COLO829 (cell line): ENCODE data around the gene CCM2.
A peak's percentile ranks its signal among the peaks of the same experiment; 100 is the strongest.

ENCODE experiments used
- DNase-seq: peaks from one replicate; pipeline ENCODE4 v3.0.0; 2012; ENCODE audit warnings: low spot score

The CCM2 gene

DNA sequence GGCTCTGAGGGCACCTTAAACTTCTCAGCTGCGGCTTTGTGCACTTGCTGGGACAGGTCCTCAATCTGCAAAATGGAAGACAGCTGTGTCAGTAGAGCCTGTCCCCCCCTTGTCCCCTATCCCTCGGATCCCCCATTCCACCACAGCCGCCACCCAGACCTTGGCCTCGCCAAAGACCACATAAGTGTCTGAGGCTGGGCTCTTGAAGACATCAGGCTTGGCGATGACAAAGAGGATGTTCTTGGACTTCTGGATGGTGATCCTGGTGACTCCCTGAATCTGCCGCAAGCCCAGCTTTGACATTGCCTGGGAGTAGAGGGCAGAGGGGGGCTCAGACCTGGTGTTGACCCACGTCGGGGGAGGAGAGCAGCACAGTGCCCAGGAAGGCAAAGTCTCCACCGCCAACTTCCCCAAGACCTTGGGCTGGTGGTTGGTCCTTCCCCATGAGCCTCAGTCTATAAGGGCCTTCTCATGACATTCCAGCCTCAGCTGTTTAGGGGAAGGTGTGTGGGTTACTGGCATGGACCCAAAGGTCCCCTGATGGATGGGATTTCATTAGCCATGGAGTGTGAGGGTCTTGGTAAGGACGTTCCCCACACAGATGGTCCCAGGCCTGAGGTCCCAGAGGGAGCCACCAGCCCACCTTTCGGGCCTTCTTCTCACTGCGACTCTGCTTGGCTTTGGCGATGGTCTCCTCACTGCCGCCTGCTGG lies 81.1 kb downstream of the CCM2 start:
- no peak for DNase-seq

DNA sequence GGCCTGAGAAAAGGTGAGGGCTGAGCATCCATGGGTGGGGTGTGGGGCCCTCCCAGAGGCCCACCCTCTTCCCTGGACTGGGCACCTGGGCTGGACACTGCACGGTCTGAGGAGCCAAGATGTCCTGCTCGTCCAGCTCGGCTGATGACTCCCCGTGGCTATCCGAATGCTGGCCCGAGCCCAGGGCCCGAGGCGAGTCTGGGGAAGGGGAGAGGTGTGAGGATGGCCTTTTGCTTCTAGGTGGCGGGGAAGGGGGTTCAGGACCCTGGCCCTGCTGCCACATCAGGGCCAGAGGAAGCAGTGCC lies 81.6 kb downstream of the CCM2 start:
- no peak for DNase-seq

DNA sequence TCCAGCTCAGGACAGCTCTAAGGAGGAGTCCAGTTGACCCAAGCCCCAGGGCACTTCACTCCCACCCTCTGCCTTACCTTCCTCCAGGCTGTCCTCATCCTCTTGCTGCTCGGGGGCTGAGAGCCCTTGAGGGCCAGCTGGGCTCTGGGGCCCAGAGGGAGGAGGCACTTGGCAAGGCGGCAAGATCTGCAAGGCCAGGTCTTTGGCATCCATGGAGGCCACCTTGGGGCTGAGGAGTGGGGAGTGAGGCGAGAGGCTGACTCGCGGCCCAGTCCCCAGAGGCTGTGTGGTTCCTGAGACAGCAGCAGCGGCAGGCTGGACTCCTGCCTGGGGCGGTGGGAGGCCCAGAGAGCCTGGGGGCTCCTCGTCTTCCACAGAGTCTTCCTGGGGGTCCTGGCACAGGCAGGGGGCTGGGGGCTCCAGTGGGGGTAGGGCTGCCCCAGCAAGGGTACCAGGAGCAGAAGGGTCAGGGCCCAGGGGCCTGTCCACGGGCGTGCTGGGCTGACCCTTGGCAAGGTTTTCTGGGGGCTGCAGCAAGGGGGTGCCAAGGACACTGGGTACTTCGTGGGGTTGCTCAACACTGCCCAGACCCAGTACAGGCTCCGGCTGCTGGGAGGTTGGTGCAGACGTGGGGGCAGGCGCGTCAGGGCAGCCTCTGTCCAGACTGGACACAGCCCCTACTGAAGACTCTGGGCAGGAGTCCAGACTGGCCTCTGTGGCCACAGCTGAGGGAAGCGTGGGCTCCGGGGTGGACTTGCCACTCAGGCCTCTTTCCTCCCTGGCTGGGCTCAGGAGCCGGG lies 82.2 kb downstream of the CCM2 start:
- no peak for DNase-seq

DNA sequence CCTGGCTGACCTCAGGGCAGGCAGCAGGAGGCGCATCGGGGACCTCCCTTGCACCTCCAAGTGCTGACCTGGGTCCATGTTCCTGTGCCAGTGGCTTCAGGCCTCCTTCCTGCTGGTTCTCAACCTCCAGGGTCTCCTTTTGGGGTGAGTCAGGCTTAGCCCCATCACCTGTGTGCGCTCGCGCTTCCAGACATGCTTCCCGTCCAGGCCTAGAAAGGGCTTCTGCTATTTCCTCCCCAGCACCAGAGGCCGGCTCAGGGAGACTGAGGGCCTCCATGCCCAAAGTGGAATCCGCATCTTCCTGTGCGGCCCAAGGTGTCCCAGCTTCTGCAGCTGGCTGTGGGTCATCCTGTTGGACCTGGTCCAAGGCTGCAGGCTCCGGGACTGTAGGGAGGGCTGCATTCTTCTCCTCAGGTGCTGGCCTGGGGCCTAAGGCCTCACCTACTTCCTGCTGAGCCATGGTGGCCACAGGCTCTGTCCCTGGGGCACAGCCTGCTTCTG lies 82.9 kb downstream of the CCM2 start:
- no peak for DNase-seq

DNA sequence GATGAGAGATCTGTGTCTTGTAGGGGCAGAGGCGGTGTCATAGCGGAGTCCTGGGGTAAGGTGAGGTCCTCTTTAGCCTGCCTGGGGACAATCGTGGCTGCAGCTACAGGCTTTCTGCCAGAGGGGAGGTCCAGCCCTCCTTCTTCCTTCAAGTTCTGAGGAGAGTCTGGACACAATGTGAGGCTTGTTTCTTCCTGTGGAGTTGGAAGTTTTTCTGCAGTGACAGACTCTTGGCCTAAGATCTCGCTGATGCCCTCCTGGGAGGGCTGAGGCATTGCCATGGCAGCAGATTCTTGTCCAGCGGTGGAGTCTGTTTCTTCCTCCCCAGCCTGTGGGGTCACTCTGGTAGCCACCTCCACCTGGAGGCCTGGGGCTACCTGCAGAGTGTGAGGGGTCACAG lies 84.3 kb downstream of the CCM2 start:
- DNase-seq = peak; percentile 87

DNA sequence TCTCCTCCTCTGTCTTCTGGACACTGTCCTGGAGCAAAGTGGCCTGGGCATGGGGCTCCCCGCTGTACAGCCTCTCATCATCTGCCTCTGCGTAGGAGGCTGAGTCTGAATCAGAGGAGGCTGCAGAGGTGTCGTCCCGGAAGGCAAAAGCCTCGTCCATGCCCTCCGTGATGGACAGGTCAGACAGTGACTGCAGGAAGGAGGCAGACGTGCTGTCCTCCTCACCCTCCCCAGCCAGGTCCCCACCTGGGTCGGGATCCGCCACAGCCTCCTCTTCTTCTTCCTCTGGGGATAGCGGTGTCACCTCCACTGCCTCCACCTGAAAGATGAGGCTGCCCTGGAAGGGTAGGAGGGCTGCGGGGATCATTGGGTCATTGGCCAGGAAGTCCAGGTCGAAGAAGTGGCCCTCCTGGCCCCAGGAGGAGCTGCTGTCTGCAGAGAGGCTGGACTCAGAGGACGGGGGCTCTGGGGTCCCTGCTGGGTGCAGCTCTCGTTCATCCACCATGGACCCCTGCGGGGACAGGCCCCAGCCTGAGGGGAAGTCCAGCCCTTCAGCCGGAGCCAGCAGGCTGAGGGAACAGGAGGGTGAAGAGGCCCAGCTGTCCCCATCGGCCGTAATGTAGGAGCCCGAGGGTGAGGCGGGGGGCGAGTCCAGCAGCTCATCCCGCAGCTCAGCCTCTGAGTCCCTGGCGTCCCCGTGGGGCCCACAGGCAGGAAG lies 85.1 kb downstream of the CCM2 start:
- DNase-seq = no peak

DNA sequence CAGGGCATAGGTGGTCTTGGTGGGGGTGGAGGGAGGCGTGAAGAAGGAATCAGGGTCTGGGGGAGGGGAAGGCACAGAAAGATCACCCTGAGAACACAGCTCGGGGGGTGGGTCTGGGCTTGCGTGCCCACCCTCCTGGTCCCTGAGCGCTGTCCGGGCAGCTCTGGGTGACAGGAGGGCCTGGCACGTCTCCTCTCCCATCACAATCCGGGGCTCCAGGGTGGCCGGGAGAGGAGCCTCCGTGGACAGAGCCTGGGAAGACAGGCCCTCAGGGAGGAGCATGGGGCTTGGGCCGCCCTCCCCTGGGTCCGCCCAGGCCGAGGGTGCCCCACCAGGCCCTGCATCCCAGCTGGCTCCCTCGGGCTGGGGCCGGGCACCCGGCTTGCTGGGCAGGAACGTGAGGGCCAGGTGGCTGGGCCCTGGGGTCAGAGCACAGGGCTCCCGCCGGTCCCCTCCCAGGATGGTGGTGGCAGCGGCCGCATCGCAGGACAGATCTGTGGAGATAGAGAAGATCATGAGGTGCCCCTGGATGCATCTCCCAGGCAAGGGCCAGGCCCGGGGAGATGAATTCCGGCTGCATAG lies 85.7 kb downstream of the CCM2 start:
- no peak for DNase-seq

DNA sequence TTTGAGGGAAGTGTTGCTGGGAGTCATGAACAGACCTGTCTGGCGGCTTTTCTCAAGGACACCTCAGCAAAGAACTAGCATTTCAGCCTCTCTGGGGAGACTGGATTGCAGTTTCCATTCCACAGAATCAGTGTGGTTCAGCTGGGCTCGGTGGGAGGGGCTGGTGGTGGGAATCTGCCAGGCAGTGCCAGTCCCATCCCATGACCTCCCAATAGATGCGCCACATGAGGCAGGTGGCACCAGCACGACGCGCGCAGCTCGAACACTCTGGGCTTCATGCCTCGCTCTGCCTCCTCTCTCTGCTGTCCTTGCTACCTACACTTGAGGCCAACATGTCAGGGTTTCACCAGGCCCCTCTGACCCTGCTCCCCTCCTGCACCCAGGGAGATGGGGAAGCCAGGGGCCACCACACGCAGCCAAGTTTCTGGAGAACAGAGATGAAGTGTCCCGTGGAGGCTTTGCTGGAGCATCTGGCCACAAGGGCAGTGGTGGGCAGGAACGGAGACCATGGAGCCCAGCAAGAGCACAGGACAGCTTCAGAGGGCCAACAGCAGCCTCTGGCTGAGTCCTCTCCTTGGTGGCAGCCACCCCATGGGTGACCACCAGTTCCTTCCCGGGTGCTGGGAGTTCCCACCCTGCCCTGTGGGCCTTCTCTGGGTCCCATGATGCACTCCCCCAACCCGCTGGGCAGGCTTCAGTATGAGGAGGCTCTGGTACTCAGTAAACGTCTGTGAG lies 86.5 kb downstream of the CCM2 start:
- DNase-seq = no peak

DNA sequence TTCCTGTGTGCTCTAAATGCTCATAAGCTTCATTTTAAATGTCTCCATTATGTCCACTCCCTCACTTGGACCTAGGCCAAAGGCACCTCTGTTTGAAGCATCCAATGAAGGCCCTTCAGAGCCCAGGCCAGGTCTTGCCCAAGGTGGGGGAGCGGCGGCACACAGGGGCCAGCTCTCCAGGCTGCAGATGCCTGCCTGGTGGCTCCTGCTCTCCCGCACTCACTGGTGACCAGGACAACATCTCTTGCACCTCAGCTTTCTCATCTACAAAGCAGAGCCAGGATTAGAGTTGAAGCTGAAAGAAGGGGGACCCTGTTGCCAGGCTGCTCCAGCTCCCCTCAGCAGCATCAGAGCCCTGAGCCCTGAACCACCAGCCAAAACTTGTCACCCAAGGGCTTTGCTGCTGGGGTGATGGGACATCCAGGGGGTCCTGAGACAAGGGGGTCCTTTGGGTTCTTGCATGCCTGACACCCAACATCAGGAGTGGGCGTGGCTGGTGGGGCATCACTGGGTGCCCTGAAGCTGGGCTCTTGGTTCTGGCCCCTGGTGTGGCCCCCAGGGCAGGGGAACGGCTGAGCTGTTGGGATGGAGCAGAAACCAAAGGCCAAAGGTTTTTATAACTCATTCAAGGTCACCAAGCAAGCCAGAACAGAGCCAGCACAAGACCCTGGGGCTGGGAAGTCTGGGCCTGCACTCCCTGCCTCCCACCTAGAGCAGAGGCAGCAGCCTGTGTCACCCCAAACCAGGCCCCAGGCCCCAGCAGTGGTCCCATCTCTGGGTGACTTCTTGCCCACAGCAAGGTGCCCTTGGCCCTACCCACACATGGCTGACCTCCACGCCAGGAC lies 87.5 kb downstream of the CCM2 start:
- DNase-seq = no peak

DNA sequence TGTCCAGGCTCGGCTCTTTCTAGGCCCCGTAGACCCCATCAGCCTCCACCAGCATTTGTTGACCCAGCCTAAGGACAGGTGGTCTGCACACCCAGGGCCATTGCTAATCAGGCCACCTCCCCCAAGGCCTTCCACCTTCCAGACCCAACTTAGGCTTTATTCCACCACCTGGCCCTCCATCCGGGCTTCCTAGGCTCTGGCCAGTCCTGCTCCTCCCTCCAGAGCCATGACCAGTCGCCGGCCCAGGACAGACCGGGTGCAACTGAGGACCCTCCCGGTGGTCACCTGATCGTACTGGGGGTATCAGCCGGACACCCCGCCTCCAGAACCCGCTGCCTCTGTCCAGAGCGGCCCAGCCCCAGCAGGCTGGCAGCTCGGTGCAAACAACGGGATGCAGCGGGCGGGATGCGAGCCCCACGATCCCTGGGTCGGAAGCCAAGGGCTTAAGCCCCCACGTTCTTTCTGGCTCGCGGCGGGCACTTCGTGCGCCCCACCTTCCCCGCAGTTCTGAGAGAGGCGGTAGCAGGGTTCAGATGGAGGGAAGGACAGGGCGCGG lies 88.2 kb downstream of the CCM2 start:
- DNase-seq = no peak

DNA sequence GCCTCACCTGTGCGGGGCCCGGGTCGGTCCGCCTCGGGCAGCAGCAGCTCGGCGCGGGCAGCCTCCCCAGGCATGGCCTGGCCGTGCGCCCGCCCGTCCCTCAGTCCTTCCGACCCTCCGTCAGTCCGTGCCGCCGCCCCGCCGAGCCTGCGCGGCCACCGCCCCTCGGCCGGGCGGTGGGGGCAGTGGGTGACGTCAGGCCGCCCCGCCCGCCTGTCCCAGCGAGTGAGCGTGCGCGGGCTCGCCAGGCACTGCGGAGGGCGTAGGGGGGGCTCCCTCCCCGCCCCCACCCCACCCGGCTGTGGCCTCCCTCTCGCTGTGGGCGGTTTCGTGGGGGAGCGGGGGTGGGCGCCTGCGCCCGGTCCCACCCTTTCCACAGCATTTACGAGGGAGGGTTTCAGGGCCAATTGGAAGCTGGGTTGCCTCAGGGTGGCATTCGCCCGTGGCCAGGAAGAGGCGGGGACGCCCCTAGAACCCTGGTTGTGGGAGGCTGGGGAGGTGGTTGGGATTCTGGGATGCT lies 88.9 kb downstream of the CCM2 start, which contains the start of gene NACAD:
TSS of gene NACAD (minus strand) at position 149 of the 520 bp plus-strand sequence. CDS start at position 74, 75 bp downstream.
- no peak for DNase-seq

DNA sequence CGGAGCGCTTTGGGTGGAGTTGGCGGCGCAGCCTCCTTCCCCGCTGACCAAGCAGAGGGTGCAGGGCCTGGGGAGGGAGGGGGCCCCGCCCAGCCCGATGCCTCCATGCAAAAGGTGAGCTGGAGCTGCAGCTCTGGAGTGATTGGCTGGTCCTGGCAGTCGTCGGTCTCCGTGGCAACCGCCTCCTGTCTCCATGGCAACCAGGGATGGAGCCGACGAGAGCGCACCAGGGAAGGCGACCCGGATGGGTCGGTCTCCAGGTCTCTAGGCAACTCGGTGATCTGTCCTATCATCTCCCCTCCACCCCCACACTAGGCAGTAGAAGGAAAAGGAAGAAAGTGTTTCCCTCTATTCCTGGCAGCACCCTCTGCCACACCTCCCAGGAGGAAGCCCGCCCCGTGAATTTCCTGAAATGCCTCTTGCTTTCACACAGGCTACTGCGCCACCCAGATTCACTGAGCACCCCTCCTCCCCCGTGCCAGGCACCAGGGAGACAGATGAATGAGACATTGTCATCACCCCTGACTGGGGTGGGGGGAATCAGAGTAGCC lies 89.4 kb downstream of the CCM2 start:
- peak; percentile 82 for DNase-seq

DNA sequence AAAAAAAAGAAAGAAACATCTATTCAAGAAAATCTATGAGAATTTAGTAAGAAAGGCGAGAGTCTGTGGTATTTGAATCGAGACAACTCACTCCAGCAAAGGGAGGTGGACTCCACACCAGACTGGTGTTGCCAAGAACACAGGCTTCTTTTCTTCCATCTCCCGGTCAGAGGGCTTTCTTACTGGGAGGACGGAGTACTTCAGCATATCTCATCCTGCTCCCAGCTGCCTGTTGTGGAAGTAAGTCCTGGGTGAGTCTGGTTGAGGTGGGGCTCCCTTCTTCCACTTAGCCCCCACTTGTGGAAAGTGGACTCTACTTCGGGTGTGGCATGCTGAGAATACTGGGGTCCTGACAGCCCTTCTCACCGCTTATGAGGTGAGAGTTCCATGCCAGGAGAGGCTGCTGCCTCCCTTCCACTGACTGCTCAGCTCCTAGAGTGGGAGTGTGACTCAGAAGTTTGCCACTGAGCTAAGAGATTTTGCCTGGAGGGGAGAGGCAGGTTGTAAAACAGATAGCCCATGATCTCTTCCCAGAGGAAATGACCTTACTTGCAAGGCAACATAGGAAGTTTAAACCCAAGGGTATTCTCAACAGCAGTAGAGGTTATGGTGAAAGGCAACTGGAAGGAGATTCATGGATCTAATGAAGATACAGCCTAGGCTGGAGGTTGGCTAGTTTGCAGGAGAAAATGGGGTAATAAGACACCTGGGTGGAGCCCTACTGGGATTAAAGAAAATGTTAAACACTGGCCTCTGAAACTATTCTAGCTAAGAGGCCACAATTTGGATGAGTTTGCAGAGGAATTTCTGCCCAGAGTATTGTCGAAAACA lies 92.3 kb downstream of the CCM2 start:
- DNase-seq = peak; percentile 93

DNA sequence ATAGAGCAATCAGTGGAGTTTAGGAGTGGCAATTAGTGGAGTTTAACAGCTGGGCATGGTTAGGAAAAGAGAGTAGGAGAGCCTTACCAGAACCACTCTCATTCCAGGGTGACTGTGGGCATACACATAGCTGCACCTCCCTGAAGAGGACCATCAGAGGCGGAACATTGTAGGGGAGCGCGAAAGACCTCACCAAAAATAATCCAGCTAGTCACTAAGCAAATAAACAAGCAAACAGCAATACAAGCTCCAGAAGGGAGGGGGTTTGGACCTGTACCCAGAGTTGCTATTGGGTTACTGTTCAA lies 92.9 kb downstream of the CCM2 start:
- DNase-seq = no peak

DNA sequence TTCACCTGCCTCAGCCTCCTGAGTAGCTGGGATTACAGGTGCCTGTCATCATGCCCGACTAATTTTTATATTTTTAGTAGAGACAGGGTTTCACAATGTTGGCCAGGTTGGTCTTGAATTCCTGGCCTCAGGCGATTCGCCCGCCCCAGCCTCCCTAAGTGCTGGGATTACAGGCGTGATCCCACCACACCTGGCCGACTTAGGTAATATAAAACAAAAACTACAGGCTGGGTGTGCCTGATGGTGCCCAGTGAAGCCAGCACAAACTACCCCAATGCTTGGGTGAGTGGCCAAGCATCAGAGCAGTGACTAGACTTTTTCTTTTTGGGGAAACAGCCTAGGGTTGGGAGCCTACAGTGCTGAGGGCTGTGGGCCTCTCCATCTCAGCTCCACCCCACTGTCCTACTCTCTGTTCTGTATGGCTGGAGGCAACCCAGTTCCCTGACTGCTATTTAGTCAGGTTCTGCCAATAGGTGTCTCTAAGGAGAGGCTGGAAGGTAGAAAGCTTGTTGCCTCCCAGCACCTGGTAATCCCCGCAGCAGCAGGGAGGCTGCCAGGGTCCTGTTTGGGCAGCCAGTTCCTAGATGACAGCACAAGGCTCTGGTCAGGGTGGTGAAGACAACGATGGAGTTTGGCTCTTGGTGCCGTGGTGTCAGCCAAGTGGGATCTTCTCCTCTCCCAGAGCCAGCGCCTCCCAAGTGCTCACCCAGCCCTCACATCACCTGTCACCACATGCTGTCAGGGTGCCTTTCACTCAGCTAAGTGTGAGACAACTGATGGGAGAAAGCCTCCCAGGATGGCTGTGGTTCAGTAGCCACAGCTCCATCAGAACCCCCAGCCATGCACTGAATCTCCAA lies 99.2 kb downstream of the CCM2 start:
- DNase-seq = no peak

DNA sequence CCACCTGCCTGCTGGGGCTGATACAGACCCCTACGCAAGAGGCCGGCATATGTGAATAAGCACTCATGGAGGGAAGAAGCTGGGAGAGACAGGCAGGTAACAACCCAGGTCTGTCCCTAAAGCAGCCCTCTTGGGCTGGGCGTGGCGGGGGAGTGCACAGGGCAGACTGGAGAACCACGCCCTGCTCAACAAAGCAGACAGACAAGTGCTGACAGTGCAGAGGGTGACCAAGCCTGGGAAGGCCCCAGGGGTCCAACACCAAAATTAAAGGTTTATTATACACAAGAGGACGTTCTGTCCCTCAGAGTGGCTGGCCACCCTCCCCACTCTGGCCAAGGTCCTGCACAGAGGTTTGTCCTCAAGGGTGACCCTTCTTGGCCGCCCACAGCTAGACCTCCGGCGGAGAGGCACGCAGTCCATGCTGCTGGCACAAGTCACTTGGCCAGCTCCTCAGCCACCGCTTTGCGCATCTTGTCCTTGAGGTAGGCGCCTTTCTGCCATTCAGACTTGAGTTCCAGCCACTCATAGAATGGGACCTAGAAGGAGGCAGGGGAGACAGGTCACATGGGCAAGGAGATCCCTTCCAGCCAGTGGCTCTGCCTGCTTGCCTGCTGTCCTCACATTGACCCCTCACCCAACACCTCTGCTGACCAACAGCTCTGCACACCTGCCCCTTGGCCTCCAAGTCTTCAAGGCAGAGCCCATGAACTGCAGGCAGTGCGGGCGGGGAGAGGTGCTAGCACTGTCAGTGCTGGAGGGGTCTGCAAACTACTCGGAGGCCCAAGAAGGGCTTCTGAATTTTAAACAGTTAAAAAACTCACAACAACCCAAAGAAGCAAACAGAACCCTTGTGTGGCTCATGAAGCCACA lies 100.1 kb downstream of the CCM2 start:
- DNase-seq = no peak

DNA sequence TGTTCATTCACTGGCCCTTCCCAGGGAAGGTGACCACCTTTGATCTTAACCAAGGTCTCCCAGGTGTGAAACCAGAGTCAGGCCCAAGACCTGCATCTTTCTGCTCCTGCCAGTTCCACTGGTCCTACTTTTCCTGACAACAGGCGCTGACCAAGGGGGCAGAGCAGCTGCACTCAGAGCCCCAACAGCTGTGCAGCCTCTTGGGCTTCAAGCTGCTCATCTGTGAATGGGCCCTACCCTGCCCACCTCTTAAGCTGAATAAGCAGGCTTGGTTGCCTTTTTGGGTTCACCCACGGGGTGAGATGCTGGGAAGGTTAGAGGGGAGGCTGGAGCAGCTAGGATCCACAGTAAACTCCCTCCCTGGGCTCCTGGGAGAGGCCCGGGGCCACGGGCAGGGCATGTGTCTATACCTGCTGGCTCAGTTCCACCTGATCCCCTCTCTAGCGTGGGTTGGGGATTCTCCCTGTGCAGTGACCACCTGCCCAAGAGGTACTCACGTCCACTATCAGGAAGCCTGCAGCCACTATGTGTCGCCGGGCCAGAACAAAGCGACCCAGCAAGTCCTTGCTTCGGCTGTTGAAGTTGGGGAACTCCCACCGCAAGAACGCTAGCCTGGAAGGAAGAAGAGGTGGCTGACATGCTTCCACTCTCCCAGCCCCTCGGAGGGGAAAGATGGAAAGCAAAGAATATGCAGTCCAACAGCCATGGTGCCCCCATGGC lies 100.9 kb downstream of the CCM2 start:
- no peak for DNase-seq
